ENCODE measurements around the gene KIF3A. TPM values are rescaled to one million over a fixed set of nuclear protein-coding genes. Genes with fewer than 3 reads are reported as not detected.

KIF3A gene
- total RNA-seq, 4 donors from 2014 or later: 5.9 to 203 (median 19.5) TPM

DNA sequence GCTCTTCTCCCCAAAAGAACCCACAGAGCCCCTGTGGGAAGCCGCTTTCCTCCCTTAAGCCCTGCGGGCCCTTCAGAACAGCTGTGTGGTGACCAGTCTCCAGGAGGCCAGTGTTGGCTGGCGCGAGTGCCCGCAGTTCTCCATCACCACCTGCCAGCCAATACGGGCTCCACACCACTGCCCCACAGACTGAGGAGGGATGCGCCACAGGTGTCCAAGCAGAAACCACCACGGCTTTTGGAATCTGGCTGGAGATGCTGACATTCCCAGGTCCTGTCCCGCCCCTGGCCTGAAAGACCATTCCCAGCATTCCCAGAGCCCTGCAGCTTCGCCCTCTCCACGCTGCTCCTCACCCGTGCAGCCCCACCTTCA is 22.7 kb upstream of the KIF3A start:
- H3K4me1 ChIP-seq: no peaks in the 10 kb centered on the region
- intact Hi-C loops (cut with DNase I; ENCODE audit: low total_unique reads): no loop called here
- no peaks in the 10 kb centered on the region for H3K36me3 ChIP-seq
- DNase-seq: no peak
- no peak overlapping the region for H3K4me3 ChIP-seq
- no peak overlapping the region for H3K27ac ChIP-seq
- no peak for TF ChIP-seq POLR2A (IDR thresholded peaks at IDR 0.05)
- TF ChIP-seq, protein P1, sequence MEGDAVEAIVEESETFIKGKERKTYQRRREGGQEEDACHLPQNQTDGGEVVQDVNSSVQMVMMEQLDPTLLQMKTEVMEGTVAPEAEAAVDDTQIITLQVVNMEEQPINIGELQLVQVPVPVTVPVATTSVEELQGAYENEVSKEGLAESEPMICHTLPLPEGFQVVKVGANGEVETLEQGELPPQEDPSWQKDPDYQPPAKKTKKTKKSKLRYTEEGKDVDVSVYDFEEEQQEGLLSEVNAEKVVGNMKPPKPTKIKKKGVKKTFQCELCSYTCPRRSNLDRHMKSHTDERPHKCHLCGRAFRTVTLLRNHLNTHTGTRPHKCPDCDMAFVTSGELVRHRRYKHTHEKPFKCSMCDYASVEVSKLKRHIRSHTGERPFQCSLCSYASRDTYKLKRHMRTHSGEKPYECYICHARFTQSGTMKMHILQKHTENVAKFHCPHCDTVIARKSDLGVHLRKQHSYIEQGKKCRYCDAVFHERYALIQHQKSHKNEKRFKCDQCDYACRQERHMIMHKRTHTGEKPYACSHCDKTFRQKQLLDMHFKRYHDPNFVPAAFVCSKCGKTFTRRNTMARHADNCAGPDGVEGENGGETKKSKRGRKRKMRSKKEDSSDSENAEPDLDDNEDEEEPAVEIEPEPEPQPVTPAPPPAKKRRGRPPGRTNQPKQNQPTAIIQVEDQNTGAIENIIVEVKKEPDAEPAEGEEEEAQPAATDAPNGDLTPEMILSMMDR (IDR thresholded peaks at IDR 0.05): no peak
- H3K9me3 ChIP-seq: no peaks in the 10 kb centered on the region
- H3K27me3 ChIP-seq: no peaks in the 10 kb centered on the region

DNA sequence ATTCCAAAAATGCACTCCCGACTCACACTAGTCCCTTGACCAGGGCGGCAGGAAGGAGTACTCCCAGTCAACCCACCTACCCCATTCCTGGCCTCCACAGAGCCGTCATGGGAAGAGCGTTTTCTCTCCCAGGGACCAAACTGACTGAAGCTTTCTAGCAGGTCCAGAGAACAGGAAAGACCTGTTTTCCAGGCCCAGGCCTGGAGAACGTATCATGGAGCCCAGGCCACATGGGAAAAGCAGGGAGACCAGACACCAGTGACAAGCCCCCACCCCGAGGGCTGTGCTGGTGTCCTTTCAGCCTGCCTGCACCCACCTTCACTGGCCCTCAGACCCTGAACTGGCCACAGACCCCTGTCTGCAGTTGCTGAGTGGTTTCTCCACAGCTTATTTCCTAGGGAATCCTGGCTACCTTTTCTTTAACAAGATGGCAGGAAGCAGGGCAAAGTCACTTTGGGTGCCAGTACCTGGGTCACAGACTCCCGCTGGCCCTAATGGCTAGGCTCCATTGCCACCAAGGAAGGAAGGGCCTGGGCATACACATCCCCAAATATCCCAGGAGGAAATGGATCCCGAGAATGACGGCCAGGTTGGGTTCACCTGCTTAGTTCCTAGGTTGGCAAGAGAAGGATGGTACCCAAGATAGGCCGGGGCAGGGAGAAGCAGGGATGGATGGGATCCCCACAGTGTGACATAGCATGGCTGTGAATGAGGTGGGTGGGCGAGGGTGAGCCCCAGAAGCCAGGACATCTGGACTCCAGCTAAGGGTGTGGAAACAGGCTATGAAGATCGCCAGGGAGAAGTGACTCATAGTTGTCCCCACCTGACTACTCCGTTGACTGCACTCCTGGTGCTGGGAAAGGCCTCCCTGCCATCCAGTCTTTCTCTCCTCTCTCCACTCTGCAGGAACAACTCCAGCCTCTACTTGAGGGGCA is 22.0 kb upstream of the KIF3A start:
- H3K4me3 ChIP-seq: no peak overlapping the region
- H3K27ac ChIP-seq: no peak overlapping the region
- intact Hi-C loops (cut with DNase I; ENCODE audit: low total_unique reads): no loop called here
- no peaks in the 10 kb centered on the region for H3K4me1 ChIP-seq
- TF ChIP-seq, protein P1 (IDR thresholded peaks at IDR 0.05): no peak
- TF ChIP-seq POLR2A (IDR thresholded peaks at IDR 0.05): no peak
- DNase-seq: no peak
- no peaks in the 10 kb centered on the region for H3K27me3 ChIP-seq
- H3K36me3 ChIP-seq: no peaks in the 10 kb centered on the region
- H3K9me3 ChIP-seq: no peaks in the 10 kb centered on the region

DNA sequence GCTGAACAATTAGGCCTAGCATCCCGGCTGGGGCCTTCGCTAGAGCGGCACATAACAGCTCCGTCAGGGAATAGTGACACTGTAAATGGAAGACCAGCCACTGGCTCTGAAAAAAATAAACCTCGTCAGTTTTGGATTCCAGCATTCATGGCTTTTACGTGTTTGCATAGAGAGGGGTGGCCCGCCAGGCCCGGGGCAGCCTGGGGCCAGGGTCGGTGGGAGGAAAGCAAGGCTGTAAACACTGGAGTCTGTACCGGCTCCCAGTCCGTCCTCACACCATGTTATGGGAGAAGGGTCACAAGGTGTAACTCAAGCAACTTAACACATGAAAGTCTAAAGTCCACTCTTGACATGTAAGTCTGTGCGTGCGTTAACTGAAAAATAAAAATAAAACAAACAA is 21.1 kb upstream of the KIF3A start:
- Histone ChIP-seq H3K27ac (no peak overlapping the region), H3K27me3 (no peaks in the 10 kb centered on the region), H3K9me3 (no peaks in the 10 kb centered on the region), H3K4me1 (no peaks in the 10 kb centered on the region), H3K4me3 (no peak overlapping the region), H3K36me3 (no peaks in the 10 kb centered on the region)
- intact Hi-C loops (cut with DNase I; ENCODE audit: low total_unique reads): no loop called here
- DNase-seq: no peak
- TF ChIP-seq, protein P1 (IDR thresholded peaks at IDR 0.05): no peak
- TF ChIP-seq POLR2A (IDR thresholded peaks at IDR 0.05): no peak

DNA sequence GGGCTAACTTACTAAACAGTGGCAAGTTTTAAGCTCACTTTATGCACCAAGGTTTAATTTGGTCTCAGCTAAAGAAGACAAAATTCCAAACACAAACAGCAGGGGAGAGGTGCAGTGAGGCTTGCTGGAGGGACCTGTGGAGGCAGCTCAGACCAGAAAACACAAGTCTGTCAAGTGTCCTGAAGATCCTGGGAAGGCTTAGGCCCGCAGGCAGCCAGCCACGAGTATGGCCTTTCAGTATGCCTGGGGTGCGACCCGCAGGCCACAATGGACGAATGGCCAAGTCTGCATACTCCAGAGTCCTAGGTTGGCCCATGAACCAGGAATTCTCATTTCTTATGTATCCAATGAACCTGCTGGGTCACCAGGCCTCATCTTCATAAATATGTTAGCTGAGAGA is 19.2 kb upstream of the KIF3A start:
- no peak for DNase-seq
- Histone ChIP-seq H3K36me3 (no peaks in the 10 kb centered on the region), H3K4me1 (no peaks in the 10 kb centered on the region), H3K27me3 (no peaks in the 10 kb centered on the region), H3K9me3 (no peaks in the 10 kb centered on the region), H3K4me3 (no peak overlapping the region), H3K27ac (no peak overlapping the region)
- intact Hi-C loops (cut with DNase I; ENCODE audit: low total_unique reads): no loop called here
- no peak for TF ChIP-seq POLR2A (IDR thresholded peaks at IDR 0.05)
- TF ChIP-seq, protein P1 (IDR thresholded peaks at IDR 0.05): no peak

DNA sequence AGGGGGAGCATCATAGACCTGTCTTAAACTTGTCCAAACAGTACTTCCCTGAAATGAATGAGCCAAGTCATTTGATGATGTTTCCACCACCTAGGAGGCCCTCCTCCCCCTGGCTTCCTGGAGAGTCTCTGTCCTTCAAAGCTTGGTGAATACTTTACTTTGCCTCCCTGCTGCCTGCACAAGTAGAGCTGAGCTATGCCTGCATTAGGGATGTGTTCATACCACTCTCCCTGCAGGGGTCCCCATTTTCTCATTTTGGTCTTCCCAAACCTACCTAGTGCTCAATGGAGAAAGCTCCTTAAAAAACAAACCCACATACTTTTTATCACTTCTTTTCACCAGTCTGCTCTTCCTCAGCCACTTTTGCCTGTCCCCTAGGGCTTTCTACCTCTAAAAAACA is 17.6 kb upstream of the KIF3A start:
- Histone ChIP-seq H3K4me3 (no peak overlapping the region), H3K27ac (no peak overlapping the region), H3K9me3 (no peaks in the 10 kb centered on the region), H3K27me3 (no peaks in the 10 kb centered on the region), H3K36me3 (no peaks in the 10 kb centered on the region), H3K4me1 (no peaks in the 10 kb centered on the region)
- no peak for DNase-seq
- intact Hi-C loops (cut with DNase I; ENCODE audit: low total_unique reads): no loop called here
- TF ChIP-seq POLR2A (IDR thresholded peaks at IDR 0.05): no peak
- TF ChIP-seq, protein P1 (IDR thresholded peaks at IDR 0.05): peak in 1 of 4 experiments; percentile 6
